Activated CD4-positive, alpha-beta T cell treated with anti-CD3 and anti-CD28 coated beads for 48 hours (primary cell): ENCODE measurements around the gene MGST2.

Experiments
- DNase-seq: peaks from one replicate; pipeline ENCODE4 v3.0.0-alpha.2; 2020

MGST2 gene

DNA sequence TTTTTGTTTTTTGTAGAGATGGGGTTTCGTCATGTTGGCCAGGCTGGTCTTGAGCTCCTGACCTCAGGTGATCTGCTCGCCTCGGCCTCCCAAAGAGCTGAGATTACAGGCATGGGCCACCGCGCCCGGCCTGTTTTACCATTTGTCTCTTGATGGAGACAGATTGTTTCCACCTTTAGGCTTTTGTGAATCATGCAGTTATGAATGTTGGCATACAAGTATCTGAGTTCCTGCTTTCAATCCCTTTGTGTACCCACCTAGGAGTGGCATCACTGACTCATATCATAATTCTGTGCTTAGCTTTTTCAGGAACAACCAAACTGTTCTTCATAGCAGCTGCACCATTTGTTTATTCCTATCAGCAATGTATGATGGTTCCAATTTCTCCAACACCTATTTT, 20.2 kb upstream of the MGST2 start:
- DNase-seq: no peak

DNA sequence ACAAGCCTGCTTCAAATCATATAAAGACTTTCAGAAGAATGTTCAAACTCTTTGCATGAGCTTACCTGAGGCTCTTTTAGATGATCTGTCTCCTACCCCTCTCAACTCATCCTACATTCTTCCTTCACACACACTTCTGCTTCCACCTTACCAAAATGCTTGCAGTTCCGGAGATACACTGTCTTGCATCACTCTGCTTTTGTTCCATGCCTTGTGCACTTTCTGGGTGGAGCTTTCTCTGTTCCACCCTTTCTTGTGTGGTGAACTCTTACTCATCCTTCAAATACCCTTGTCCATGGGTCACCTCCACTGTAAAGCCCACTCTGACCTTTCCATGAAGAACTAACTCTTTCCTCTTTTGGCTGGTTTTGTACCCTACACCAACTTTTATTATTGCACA, 18.4 kb upstream of the MGST2 start:
- no peak for DNase-seq

DNA sequence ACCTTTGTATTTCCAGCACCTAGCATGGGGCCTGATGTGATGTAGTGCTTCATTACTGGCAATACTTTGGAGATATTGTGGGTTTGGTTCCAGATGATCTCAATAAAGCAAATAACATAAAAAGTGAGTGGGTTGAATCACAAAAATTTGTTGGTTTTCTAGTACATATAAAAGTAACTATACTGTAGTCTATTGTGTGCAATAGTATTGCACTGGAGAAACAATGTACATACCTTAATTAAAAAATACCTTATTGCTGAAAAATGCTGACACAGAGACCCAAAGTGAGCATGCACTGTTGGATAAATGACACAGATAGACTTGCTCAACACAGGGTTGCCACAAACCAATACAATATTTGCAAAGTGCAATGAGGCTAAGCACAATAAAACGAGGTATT, 17.7 kb upstream of the MGST2 start:
- DNase-seq: no peak

DNA sequence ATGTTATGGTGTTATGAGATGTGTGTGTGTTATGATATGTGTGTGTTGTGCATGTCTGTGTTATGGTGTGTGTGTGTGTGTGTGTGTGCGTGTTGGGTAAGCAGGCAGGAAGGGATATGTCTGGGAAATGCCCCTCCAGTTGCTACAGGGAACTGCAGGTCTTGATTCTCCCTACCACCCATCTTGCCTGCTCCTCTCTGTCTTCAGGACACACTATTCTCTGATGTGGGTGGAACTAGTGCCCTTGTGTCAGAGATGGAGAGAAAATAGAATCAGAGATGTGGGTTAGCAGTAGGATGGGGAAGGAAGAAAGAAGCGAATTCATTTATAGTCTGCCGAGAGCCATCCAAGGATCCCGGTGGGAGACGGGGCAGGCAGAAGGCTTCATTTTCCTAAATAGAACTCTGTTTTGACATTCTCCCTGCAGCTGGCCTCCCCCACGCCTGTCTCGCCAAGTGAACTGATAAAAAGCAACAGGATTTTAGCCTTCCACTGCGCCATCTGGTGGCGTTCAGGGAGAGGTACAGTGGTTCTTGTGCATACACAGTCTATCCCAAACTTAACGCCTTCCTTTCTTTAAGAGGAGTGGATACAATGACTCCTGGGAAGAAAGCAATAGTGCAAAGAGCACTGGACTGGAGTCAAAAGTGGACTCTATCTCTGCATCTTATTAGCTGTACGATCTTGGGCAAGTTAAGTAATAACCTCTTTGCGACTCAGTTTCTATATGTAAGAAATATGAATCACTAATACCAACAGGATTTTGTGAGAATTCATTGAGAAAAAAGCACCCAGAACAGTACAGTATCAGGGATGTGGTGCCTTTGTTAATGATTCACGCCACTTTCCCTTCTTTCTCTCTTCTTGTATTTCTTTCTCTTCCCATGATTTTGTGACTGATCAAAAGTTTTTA, 14.1 kb upstream of the MGST2 start:
- DNase-seq: peak; percentile 77

DNA sequence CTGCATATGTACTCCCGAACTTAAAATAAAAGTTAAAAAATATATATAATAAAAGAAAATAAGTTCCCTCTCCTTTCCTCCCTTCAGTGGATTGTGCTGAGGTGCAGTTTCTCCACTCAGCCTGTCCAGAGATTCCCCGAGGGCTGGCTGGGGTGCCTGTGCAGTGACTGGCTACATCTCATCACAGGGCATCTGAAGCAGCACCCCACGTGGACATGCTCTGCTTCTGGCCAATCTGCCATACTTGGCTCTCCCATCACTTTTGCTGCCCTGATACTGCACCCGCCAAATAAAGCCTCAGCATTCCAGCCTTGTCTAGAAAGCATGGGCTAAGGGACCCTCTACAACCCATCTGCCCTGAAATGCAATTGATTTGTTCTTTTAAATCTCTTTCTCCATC, 11.1 kb upstream of the MGST2 start:
- DNase-seq: no peak

DNA sequence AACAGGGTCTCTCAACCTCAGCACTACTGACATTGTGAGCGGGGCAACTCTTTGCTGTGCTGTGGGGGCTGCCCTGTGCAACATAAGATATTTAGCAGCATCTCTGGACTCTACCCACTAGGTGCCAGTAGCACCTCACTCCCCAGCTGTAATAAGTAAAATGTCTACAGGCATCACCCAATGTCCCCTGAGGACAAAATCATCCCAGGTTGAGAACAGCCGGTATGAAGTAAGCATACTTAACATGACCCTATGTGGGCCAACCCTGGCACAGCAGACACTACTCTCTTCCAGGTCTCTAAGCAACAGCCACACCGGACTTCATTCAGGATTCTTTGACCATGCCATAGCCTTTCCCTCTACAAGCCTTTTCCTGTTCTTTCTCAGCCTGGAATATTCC, 10.5 kb upstream of the MGST2 start:
- DNase-seq: peak; percentile 33

DNA sequence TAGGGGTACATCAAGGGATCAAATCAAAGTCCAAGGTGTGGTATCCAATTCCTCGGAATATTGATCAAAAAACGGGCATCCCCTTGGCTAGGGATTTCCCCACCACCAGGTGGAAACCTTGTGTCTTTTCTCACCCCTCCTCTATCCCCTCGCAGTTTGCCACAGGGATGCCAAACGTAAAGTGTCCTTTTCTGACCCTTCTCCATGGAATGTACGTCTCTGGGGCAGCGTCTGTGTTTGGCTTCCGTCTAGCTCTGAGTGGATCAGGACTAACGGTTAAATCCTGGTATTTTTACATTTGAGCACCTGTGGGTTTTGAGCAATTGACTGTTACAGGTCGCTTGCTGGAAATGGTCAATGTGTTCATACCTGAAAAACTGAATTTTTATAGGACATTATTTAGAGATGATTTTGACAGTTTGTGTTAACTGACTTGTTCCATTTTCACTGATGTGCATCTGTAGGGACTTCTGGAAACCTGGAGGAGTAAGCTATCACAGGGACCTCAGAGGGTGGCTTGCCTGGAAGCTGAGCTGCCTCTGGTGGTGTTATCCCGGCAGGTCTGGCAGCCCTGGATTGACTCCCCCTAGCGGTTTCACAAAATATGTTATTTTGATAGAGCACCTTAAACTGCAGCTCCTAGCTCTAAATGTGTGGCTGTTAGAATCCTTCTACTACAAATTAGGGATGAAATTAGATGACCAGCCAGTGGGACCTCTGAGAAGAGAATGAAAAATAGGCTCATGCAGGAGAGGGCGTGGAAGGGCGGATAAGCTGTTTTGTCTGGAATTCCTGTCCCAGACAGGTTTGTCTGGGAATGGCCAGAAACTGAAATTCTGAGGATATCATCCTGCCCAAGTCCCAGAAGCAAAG, 8.8 kb upstream of the MGST2 start:
- DNase-seq: peak; percentile 66

DNA sequence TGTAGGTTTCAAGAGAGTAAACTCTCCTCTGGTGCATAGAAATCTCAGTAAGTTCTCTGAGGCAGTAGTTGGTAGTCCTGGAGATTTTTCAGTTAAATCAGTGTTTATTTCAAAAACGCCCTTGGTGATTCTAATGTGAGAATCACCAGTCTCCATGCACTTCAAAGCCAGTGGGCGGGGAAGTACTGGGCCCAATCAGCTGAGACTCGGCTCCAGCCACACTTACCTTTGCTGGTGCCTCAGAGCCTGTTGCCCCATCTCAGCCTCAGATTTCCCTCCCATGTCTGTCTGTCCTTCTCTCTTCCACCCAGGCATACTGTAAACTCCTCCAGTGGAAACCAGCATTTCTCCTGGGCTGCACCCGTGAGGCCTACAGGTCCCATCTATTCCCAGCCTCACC, 7.4 kb upstream of the MGST2 start:
- DNase-seq: peak; percentile 43

DNA sequence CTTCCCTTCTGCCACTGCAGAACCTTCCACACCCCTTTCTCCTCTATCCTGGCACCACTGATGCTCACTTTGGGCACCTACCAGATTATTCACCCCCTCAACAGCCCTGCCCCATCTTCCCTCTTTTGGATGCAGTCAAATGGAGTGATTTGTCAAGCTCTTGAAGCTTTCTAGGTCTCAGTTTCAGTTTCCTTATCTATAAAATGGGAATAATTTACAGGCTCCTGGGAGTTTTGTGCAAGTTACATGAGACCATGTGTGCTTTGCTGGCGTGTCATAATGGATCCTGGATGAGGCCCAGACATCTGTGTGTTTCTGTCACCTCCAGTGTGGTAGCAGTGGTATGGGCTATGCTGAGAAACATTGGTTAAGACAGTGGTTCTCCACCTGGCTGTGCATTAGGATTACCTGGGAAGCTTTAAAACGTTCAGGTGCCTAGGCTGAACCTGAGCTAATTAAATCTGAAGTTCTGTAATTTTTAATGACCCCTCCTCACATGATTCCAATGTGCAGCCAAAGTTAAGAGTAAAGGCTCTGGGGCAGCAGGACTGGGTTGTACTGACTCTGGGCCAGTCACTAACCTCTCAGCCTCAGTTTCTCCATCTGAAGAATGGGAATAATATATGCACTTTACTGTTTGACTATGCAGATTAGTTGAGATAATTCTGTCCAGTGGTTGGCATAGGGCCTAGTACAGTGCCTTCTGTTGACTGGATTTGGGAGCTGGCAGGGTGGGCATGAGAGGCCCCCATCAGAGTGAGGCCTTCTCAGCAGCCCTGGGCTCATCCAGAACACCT, 6.8 kb upstream of the MGST2 start:
- DNase-seq: no peak

DNA sequence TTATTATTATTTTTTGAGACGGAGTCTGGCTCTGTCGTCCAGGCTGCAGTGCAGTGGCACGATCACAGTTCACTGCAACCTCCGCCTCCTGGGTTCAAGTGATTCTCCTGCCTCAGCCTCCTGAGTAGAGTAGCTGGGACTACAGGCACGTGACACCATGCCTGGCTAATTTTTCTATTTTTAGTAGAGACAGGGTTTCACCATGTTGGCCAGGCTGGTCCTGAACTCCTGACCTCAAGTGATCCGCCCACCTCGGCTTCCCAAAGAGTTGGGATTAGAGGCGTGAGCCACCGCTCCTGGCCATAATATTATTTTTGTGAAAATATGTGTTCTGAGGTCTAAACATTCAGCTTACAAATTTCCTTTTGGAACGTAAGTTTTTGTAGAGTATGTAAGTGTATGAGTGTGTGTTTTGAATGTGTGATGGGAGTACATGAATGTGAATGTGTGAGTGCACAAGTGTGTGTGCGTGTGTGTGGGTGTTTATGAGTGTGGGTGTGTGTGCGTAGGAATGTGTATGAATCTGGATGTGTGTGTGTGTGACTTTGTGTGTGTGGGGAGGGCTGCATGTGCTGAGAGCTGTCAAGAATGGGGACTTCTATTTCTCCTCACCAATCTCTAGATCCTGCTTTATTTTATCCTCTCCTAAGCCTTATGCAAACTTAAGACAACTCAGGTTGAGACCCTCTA, 5.7 kb upstream of the MGST2 start:
- no peak for DNase-seq

DNA sequence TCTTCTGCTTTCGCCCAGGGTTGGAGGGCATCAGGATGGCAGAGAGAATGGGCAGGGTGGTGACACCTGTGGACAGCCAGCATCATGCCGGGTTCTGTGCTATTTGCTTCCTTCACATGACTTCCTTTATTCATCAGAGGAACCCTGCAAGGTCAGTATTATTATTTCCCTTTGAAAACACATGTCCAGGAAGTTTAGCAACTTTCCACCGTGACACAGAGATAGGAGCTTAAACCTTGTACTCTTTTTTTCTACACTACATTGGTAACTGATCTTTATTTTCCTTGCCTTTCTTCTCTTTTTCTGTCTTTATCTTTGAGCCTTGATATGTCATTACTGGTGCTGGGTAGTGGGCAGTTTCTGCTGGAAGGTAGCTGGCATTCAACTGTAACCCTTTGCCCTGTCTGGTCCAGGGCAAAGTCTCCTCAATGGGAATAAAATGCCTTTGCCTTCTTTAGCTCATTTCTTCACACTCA, 5.0 kb upstream of the MGST2 start:
- DNase-seq: no peak

DNA sequence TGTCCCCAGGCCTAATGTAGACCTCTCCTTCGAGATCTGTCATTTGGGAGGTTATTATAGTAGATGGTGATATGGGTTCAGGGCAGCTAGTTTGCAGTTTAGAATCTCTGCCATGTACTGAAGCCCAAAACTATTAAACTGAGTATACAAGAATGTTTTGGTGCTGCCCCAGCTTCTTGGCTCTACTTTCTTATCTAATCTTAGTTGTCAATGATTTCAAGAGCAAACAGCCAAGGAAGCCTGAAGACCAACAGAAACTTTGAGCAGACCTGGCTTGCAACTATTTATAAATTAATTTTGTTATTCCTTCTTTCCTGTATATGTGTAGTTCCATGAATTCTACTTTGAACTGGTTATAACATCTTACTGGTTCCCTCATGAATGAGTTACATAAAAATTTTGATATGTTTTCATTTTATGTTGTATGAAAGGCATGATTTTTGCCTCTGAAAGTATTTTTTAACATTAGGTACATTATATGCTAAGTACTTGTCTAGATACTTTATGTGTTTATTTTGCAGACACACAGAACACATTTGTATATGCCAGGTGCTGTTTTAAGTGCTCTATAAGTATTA, 2.0 kb upstream of the MGST2 start:
- no peak for DNase-seq

DNA sequence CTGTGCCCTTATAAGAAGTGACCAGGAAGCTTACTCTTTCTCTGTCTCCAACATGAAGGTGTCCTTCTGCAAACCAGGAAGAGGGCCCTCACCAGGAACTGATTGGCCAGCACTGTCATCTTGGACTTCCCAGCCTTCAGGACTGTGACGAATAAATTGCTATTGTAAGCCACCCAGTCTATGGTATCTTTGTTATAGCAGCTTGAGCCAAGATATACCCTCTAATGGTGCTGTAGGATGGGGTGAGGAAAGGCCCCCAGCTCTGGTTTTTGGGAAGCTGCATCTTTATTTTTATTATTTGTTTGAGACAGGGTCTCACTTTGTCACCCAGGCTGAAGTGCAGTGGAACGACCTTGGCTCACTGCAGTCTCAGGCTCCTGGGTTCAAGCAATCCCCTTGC, 1.2 kb upstream of the MGST2 start:
- no peak for DNase-seq

DNA sequence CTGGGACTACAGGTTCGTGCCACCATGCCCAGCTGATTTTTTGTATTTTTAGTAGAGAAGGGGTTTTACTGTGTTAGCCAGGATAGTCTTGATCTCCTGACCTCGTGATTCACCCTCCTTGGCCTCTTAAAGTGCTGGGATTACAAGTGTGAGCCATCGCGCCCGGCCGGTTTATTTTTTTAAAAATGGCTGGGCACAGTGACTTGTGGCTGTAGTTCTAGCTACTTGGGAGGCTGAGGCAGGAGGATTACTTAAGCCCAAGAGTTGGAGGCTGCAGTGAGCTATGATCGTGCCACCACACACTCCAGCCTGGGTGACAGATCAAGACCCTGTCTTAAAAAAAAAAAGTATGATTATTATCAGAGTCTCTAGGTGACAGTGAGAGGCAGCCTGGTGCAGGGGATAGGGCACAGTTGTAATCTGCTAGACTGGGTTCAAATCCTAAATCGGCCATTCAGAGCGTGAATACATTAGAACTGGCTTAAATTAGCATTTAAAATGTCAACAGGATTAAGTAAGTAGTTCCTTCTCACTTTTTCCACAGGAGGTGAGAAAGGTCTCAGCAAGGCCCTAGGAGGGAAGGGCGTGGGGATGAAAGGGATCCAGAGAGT, 435 bp upstream of the MGST2 start:
- DNase-seq: no peak

DNA sequence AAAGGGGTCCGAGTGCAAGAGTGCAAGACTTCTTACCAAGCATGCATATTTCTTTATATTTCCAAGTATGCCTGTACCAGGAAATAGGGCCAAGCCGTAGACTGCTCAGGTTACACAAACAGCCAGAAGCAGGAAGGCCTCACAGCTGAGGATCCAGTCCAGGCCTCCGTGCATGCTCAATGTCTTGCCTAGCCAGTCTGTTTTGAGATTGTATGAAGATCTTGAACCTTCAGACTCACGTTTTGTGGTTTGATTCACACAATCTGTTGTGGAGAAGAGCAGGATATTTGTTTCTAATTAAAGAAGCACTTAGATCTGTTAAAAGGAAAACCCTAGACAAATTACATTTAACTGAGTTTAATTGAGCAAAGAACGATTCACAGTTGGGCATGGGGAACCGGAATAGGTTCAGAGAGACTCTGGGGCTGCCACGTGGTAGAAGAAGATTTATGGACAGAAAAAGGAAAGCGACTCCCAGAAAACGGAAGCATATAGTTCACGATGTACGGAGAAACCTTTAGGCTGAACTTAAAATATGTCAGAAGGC, 1.2 kb downstream of the MGST2 start:
- peak; percentile 18 for DNase-seq

DNA sequence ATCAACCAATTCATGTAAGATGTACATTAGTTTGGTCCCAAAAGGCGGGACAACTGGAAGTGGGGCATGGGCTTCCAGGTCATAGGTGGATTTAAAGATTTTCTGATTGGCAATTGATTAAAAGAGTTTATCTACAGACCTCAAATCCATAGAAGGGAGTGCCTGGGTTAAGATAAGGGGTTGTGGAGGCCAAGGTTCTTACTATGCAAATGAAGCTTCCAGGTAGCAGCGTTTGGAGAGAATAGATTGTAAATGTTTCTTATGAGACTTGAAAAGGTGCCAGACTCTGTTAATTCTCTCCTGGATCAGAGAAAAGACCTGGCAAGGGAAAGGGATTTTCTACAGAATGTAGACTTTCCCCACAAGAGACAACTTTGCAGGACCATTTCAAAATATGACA, 2.4 kb downstream of the MGST2 start:
- DNase-seq: no peak

DNA sequence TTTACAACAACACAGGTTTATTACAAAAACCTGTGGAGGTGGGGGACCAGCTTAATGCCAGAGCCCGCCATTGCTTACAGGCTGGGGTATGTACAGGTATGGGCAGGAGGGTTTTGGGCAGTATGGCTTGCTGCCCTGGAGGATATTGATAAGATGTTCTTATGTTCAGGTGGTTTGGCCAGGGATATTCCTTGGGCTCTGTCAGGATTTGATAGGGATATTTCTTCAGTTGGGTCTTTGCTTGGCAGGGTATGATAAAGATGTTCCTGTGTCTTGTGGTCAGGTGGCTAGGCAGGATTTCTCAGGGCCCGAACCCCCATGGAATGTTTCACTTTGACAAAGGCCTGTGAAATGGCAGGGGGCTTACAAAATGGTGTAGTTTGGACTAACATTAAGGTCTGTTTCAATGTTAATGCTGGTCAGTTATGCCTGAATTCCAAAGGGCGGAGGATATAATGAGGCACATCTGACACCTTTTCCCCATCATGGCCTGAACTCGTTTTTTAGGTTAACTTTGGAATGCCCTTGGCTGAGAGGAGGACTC, 3.1 kb downstream of the MGST2 start:
- DNase-seq: no peak

DNA sequence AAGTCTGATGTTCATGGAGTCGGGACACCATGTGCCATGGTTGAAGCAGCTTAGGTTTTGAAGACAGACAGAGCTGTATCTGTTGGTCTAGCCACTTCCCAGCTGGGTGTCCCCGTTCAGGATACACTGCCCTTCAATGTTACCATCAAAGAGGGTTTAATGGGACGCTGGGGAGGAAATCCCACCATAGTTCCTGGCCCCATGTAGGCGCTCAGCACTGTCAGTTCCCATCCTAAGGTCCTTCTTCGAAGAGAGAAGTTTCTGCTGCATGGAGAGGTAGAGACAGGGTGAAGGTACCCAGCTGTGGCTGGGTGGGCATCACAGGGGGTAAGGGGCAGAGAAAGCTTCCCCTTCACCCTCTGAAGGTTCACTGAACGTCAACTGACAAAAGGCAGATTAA, 3.7 kb downstream of the MGST2 start:
- DNase-seq: no peak

DNA sequence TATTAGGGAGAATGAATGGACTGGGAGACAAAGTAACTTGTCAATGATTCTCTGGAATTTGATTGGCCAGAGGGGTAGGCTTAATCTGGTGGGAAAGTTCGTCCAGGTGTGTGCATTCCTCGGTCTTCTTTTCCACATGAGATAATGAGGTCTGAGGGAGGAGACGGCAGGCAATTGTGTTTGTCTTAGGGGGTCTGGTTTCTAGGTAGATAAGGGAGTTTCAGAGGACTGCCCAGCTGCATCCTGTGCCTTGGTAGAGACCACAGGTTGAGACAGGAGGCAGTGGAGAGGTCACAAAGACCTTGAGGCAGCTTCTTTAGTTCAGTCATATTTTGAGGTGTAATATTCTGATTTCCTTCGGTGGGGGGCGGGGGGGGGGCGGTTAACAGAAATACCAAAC, 4.3 kb downstream of the MGST2 start:
- DNase-seq: no peak

DNA sequence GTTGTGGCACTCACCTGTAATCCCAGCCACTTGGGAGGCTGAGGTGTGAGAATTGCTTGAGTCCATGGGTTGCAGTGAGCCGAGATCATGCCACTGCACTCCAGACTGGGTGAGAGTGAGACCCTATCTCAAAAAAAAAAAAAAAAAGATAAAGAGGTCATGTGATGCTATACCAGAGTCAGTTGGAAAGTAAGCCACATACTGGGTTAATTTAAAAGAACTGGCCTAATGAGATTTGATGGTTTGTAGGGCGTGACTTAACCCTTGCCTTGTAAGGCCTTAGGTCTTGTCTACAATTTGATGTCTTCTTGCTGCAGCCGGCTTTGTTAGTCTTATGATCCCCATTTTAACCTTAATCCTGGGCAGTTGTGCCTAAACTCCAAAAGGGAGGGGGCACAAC, 5.2 kb downstream of the MGST2 start:
- no peak for DNase-seq

DNA sequence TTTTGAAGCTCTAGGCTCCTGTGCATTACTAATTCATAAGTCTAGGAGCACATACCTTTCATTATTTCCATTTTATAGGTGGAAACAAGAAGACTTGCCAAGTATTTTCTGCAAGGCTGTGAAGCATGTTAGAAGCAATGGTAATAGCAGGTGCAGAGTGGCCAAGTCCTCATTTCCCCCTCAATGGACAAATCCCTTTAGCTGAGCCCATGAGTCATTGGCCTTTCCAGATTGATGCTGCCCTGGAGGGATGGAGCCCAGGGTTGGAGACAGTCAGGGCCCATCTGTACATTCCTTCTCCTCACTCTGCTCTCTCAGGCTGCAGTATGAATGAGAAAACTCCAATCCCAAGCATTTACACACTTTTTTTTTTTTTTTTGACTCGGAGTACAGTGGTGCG, 6.6 kb downstream of the MGST2 start:
- DNase-seq: no peak
